HG03196 (cell line): ENCODE data around the gene TRHDE.
"Not testable (repeated sequence)": the region's sequence is repeated elsewhere in the genome, so short reads cannot be mapped to it uniquely, and the experiment has no call there.

Source experiments
- ATAC-seq: cut with Tn5 transposase; IDR thresholded peaks from one replicate; pipeline ENCODE4 v1.9.1; 2021; ENCODE audit not compliant: unreplicated experiment

TRHDE gene

GRCh38 chr12:72586456-72586855 lies 314.3 kb downstream of the TRHDE start:
- no peak for ATAC-seq

- ATAC-seq = no peak
Observed at GRCh38 chr12:72602581-72602980, 330.4 kb downstream of the TRHDE start.

GRCh38 chr12:72605975-72606374 lies 333.8 kb downstream of the TRHDE start:
- ATAC-seq = no peak

- ATAC-seq = no peak
Observed at GRCh38 chr12:72610342-72610741, 338.2 kb downstream of the TRHDE start.

GRCh38 chr12:72610854-72611358 lies 338.7 kb downstream of the TRHDE start:
- ATAC-seq = no peak

GRCh38 chr12:72612171-72612570 lies 340.0 kb downstream of the TRHDE start:
- ATAC-seq = no peak

- ATAC-seq = no peak
Observed at GRCh38 chr12:72618764-72619163, 346.6 kb downstream of the TRHDE start.

- peak; percentile 82 for ATAC-seq
Observed at GRCh38 chr12:72622556-72622955, 350.4 kb downstream of the TRHDE start.

GRCh38 chr12:72631926-72632685 lies 359.9 kb downstream of the TRHDE start:
- no peak for ATAC-seq

GRCh38 chr12:72642706-72643105 lies 370.5 kb downstream of the TRHDE start:
- ATAC-seq = no peak

- no peak for ATAC-seq
Observed at GRCh38 chr12:72647139-72647538, 375.0 kb downstream of the TRHDE start.

GRCh38 chr12:72658615-72659014 lies 386.4 kb downstream of the TRHDE start:
- no peak for ATAC-seq

GRCh38 chr12:72660174-72660573 lies 388.0 kb downstream of the TRHDE start:
- ATAC-seq = not testable (repeated sequence)

- ATAC-seq = peak; percentile 75
Observed at GRCh38 chr12:72673853-72674252, 401.7 kb downstream of the TRHDE start.

GRCh38 chr12:72676556-72676955 lies 404.4 kb downstream of the TRHDE start:
- no peak for ATAC-seq

GRCh38 chr12:72677139-72677538 lies 405.0 kb downstream of the TRHDE start:
- no peak for ATAC-seq

- no peak for ATAC-seq
Observed at GRCh38 chr12:72677846-72678245, 405.7 kb downstream of the TRHDE start.

GRCh38 chr12:72679147-72679757 lies 407.1 kb downstream of the TRHDE start:
- no peak for ATAC-seq

GRCh38 chr12:72681028-72681427 lies 408.9 kb downstream of the TRHDE start:
- ATAC-seq = no peak

GRCh38 chr12:72684491-72684890 lies 412.3 kb downstream of the TRHDE start:
- ATAC-seq = no peak

GRCh38 chr12:72692338-72692737 lies 420.2 kb downstream of the TRHDE start:
- no peak for ATAC-seq

GRCh38 chr12:72694193-72694592 lies 422.0 kb downstream of the TRHDE start:
- no peak for ATAC-seq
